Measurements from ENCODE around the gene IL26.

IL26 gene, protein sequence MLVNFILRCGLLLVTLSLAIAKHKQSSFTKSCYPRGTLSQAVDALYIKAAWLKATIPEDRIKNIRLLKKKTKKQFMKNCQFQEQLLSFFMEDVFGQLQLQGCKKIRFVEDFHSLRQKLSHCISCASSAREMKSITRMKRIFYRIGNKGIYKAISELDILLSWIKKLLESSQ

GRCh38 chr12:68225576-68226476 lies at the start of gene IL26:
TSS of gene IL26 (minus strand) at chr12:68225810. CDS start at chr12:68225756, 54 bp downstream.
- ATAC-seq = peak in 1 of 2 donors; percentile 58

- no peak for ATAC-seq
Measured at GRCh38 chr12:68272732-68273131, 47.1 kb upstream of the IL26 start.

GRCh38 chr12:68271346-68271745 lies 45.7 kb upstream of the IL26 start:
- no peak for ATAC-seq

DNA sequence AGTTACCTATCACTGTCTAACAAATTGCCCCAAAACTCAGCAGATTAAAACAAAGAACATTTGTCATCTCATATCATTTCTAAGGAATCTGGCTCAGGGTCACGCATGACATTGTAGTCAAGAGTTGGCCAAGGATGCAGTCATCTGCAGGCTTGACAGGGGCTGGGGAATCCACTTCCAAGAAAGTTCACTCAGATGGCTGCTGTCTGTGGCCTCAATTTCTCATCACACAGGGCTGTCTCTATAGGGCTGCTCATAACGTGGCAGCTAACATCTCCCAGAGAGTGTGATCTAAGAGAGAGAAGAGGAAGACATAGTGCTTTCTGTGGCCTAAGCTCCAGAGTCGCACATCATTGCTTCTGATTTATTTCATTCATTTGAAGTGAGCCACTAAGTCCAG lies 44.7 kb upstream of the IL26 start:
- ATAC-seq = no peak

DNA sequence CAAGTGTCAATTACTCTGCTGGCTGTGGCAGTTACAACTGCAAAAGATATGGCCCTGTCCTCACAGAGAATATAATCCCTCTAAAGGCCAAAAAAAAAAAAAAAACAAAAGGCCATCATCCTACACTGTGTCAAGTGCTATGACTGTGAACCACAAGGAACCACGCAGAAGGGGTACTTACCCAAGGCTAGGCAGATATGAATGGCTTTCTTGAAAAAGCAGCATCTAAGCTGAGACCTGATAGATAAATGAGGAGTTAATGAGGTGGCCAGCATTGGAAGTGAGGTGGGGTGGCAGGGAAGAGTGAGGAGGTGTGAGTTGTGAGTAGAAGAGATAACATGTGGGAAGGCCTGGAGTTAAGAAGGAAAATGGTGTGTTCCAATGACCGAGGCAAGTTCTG lies 44.2 kb upstream of the IL26 start:
- peak in 1 of 2 donors; percentile 38 for ATAC-seq

DNA sequence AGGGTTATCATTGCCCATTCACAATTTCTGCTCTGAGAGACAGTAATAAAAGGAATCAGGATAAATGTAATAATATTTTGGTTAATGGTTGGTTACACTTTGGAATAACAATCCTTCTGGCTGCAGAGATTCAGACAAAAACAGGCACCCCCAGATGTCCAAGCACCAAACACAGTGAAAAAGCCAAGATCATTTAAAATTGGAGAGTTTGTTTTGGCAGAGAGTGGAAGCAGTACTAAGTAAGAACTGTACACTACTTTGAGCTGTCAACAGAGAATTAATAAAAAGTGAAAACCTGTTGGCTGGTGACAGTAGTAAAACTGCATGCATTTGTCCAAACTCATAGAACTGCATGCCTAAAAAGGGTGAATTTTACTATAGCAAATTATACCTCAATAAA lies 43.4 kb upstream of the IL26 start:
- ATAC-seq = no peak

DNA sequence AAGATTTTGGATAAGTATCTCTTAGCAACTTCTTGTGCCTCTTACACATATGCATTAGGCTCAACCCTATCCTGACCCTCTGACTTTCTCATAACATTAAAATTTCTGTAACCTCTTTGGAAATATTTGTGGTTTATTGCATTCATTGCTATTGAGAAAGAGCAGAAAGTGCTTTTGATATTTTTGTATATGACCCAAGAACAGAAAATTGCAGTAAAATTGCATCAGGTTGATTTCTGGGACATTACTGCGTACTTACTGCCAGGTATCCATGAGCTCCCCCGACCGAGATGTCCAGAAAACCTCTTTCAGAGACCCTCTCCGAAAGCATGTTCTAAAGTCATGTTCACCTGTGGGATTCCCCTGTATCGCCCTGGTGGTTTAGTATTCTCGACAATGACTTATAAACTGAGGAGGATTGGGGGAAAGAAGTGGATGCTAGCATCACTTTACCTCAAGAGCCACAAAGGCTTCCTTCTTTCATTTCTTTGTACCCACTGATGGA lies 42.3 kb upstream of the IL26 start:
- no peak for ATAC-seq

DNA sequence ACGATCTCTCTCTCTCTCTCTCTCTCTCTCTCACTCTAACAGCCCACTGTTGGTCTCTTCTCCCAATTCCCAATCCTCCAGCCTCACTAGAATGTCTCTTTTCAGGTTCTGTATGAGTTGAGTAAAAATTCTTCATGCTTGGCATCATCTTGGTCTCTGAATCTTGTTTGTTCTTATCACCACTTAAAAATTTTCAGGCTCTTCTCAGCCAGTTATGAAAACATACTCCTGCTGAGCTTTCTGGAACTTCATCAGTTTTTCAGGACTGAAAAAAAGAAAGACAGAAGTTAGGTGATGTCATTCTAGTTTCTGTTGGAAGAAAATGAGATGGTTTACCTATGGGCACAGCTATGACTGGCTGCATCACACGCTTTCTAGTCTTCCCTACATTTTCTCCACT lies 39.2 kb upstream of the IL26 start:
- ATAC-seq = no peak

DNA sequence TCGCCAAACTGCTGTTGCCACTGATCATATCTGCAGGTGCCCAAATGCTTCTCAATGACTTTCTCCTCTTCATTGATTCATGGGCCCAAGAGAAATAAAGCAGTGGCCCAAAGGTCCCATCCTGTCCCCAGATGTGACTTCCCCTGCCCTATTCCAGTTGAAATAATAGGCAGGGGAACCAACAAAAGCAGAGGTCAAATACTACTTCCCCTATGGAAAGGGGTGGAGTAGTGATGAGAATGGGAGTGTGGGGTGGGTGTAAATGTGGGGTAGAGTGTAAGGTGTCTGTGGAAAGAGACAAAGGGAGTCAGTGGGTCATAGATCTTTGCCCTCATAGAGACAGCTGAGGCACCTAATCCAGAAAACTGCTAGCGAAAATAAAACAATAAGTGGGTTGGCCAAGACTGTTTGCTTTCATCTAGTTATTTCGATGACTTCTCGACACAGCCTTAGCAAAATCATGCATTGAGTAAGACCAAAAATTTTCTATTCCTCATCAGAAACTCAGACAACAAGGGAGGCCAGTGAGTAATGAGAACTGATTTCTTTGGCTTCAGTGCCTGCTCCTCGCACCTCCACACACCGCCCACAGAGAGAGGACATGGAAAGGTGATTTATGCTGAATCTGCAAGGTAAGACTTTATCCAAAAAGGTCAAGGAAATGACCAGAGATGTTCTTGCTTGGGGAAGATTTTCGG lies 38.7 kb upstream of the IL26 start:
- no peak for ATAC-seq

- ATAC-seq = no peak
Measured at GRCh38 chr12:68263366-68263765, 37.8 kb upstream of the IL26 start.

- ATAC-seq = no peak
Measured at GRCh38 chr12:68261896-68262295, 36.3 kb upstream of the IL26 start.

DNA sequence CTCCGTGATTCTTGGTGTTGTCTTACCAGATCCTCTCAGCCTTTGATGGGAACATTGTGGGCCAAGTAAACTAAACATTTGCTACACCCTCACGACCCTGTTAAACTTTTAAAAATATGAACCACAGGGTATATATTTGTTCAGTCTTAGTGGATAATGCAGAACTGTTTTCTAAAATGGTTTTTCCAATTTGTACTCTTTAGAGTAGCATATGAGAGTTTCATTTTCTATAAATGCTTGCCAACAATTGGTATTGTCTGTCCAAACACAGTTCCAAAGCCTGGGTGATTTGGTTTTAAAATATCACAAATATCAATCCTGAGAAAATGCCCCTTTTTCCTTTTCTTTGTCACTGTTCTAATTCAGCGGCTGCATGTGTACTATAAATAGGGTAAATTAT lies 34.5 kb upstream of the IL26 start:
- no peak for ATAC-seq

GRCh38 chr12:68259318-68259940 lies 33.8 kb upstream of the IL26 start:
- ATAC-seq = peak; percentile 81 to 87

GRCh38 chr12:68253504-68253903 lies 27.9 kb upstream of the IL26 start, which contains the start of gene IL22:
TSS of gene IL22 (minus strand) at chr12:68253604. CDS start at chr12:68253448, 156 bp downstream.
- ATAC-seq = no peak

GRCh38 chr12:68252077-68252476 lies 26.5 kb upstream of the IL26 start:
- no peak for ATAC-seq

GRCh38 chr12:68250454-68250853 lies 24.8 kb upstream of the IL26 start:
- ATAC-seq = no peak

- ATAC-seq = no peak
Measured at GRCh38 chr12:68247785-68248184, 22.2 kb upstream of the IL26 start.

GRCh38 chr12:68246350-68246749 lies 20.7 kb upstream of the IL26 start:
- ATAC-seq = no peak

GRCh38 chr12:68245180-68246021 lies 19.8 kb upstream of the IL26 start:
- ATAC-seq = no peak

DNA sequence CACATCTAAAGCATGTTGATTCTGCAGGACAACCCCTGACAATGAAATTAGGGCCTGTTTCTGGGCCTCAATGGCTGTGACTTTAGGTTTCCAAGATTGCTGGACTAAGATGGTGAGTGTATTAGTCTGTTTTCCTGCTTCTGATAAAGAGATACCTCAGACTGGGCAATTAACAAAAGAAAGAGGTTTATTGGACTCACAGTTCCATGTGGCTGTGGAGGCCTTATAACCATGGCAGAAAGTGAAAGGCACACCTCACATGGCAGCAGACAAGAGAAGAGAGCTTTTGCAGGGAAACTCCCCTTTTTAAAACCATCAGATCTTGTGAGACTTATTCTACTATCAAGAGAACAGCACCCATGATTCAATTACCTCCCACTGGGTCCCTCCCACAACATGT lies 17.2 kb upstream of the IL26 start:
- ATAC-seq = no peak

DNA sequence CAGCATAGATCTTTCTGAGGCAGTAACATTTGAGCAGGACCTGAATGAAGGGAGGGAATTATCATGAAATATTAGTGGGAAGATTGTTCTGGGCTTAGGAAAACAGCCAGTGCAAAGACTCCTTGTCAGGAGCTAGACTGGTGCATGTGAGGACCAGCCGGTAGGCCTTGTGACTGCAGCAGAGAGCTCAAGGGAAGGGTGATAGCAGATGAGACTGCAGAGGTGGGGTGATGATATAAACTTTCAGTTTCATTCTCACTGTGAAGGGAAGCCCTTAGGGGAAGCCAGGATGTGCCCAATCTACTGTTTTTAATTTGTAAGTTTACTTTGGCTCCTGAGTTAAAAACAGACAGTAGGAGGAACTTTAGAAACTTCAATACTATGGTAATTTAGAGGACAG lies 15.4 kb upstream of the IL26 start:
- peak; percentile 99 to 100 for ATAC-seq

GRCh38 chr12:68240079-68240478 lies 14.5 kb upstream of the IL26 start:
- no peak for ATAC-seq

Measured in activated CD4-positive, CD25-positive, alpha-beta regulatory T cell treated with anti-CD3 and anti-CD28 coated beads, Interleukin-2, amount 50 U/mL, for 24 hours (primary cell).